WTC11 (cell line): ENCODE results near the gene SORCS1. TPM values are rescaled to one million over a fixed set of nuclear protein-coding genes. Genes with fewer than 3 reads are reported as not detected.

Experiments
- ATAC-seq: fragments of 200-7000 bp; cut with Tn5 transposase; 2 replicates; pipeline ENCODE4 v1.10.0; 2021; ENCODE audit warnings: mild to moderate bottlenecking, moderate library complexity
- CTCF ChIA-PET: fragments of 300-600 bp; sonication (Branson Sonifier 250); formaldehyde crosslinking; loops from one replicate; lab custom pipeline; 2021; ENCODE audit warnings: antibody characterized with exemption; lab: Charles Lee
- POLR2A ChIA-PET: fragments of 350-600 bp; sonication (Branson Sonifier 250); formaldehyde crosslinking; loops from one replicate; lab custom pipeline; 2021; ENCODE audit warnings: antibody characterized with exemption; lab: Charles Lee
- DNase-seq: peaks from one replicate; pipeline ENCODE4 v3.0.0; 2021; ENCODE audit warnings: low spot score
- H3K27ac Mint-ChIP-seq: 2 replicates; pipeline ENCODE4 v1.8.0; 2021; ENCODE audit warnings: mixed read lengths
- H3K27me3 Mint-ChIP-seq: 2 replicates; pipeline ENCODE4 v1.8.0; 2021; ENCODE audit warnings: low read depth, mild to moderate bottlenecking, moderate library complexity, mixed read lengths
- H3K36me3 Mint-ChIP-seq: 2 replicates; pipeline ENCODE4 v1.8.0; 2021; ENCODE audit warnings: mixed read lengths
- H3K4me1 Mint-ChIP-seq: 2 replicates; pipeline ENCODE4 v1.8.0; 2022; ENCODE audit warnings: mixed read lengths
- H3K4me3 Mint-ChIP-seq: 2 replicates; pipeline ENCODE4 v1.8.0; 2021; ENCODE audit warnings: mild to moderate bottlenecking, moderate library complexity, mixed read lengths
- H3K9me3 Mint-ChIP-seq: 2 replicates; pipeline ENCODE4 v1.8.0; 2021; ENCODE audit warnings: mixed read lengths
- CREB1 ChIP-seq: sonication (generic); formaldehyde crosslinking; IDR thresholded peaks from 2 replicates; pipeline ENCODE4 v1.8.0; 2023; ENCODE audit warnings: mild to moderate bottlenecking, missing genetic modification reagents
- E2F4 ChIP-seq: sonication (generic); formaldehyde crosslinking; IDR thresholded peaks from 2 replicates; pipeline ENCODE4 v1.8.1; 2022; ENCODE audit warnings: low read depth, mild to moderate bottlenecking, moderate library complexity, missing genetic modification reagents, borderline replicate concordance
- FOXP1 ChIP-seq: sonication (generic); formaldehyde crosslinking; IDR thresholded peaks from 2 replicates; pipeline ENCODE4 v1.8.0; 2022; ENCODE audit warnings: missing genetic modification reagents, mild to moderate bottlenecking, moderate library complexity, borderline replicate concordance
- FOXP4 ChIP-seq: sonication (generic); formaldehyde crosslinking; IDR thresholded peaks from 2 replicates; pipeline ENCODE4 v1.8.0; 2022; ENCODE audit warnings: mild to moderate bottlenecking, missing genetic modification reagents
- GABPB1 ChIP-seq: sonication (generic); formaldehyde crosslinking; IDR thresholded peaks from 2 replicates; pipeline ENCODE4 v1.8.1; 2023; ENCODE audit warnings: mild to moderate bottlenecking, missing genetic modification reagents
- IRF2 ChIP-seq: sonication (generic); formaldehyde crosslinking; IDR thresholded peaks from 2 replicates; pipeline ENCODE4 v1.8.0; 2022; ENCODE audit warnings: low read depth, missing genetic modification reagents, borderline replicate concordance
- JUN ChIP-seq: sonication (generic); formaldehyde crosslinking; IDR thresholded peaks from 2 replicates; pipeline ENCODE4 v1.8.0; 2023; ENCODE audit warnings: mild to moderate bottlenecking, missing genetic modification reagents
- NFATC4 ChIP-seq: fragments of 250-450 bp; sonication (Bioruptor Pico); IDR thresholded peaks from 2 replicates; pipeline ENCODE4 v1.9.0; 2021; ENCODE audit warnings: mild to moderate bottlenecking
- PREB ChIP-seq: sonication (generic); formaldehyde crosslinking; IDR thresholded peaks from 2 replicates; pipeline ENCODE4 v1.8.1; 2022; ENCODE audit warnings: mild to moderate bottlenecking, missing genetic modification reagents, moderate library complexity, borderline replicate concordance
- PRRX2 ChIP-seq: fragments of 250-450 bp; sonication (Bioruptor Pico); IDR thresholded peaks from 2 replicates; pipeline ENCODE4 v1.8.0; 2021; ENCODE audit warnings: mild to moderate bottlenecking
- RORB ChIP-seq: fragments of 250-450 bp; sonication (Bioruptor Pico); IDR thresholded peaks from 2 replicates; pipeline ENCODE4 v1.9.0; 2021; ENCODE audit warnings: mild to moderate bottlenecking
- TEAD1 ChIP-seq: sonication (generic); formaldehyde crosslinking; IDR thresholded peaks from 2 replicates; pipeline ENCODE4 v1.8.0; 2022; ENCODE audit warnings: mild to moderate bottlenecking, missing genetic modification reagents
- ZNF121 ChIP-seq: sonication (generic); formaldehyde crosslinking; IDR thresholded peaks from 2 replicates; pipeline ENCODE4 v1.8.0; 2023; ENCODE audit warnings: missing genetic modification reagents
- ZNF532 ChIP-seq: fragments of 250-450 bp; sonication (Bioruptor Pico); IDR thresholded peaks from 2 replicates; pipeline ENCODE4 v1.9.0; 2021; ENCODE audit warnings: mild to moderate bottlenecking, borderline replicate concordance
- ZNF671 ChIP-seq: fragments of 250-450 bp; sonication (Bioruptor Pico); IDR thresholded peaks from 2 replicates; pipeline ENCODE4 v1.8.0; 2021; ENCODE audit warnings: mild to moderate bottlenecking
- total RNA-seq: library from RNA; stranded (reverse); gene quantifications from 3 replicates; pipeline ENCODE4 v1.2.3, GENCODE V29; 2021
- TF ChIP-seq, protein P1 (sequence below): fragments of 250-450 bp; sonication (Bioruptor Pico); conservative IDR thresholded peaks from 2 replicates; pipeline ENCODE4 v1.9.0; 2021; ENCODE audit warnings: mild to moderate bottlenecking
- TF ChIP-seq, protein P2 (sequence below): sonication (generic); formaldehyde crosslinking; IDR thresholded peaks from 2 replicates; pipeline ENCODE4 v1.8.1; 2023; ENCODE audit warnings: mild to moderate bottlenecking, missing genetic modification reagents
- TF ChIP-seq, protein P3 (sequence below): sonication (generic); formaldehyde crosslinking; conservative IDR thresholded peaks from 2 replicates; pipeline ENCODE4 v1.8.1; 2022; ENCODE audit warnings: mild to moderate bottlenecking, missing genetic modification reagents

The SORCS1 gene
- total RNA-seq, 1 experiment from 2014 or later: 3.3 TPM

DNA sequence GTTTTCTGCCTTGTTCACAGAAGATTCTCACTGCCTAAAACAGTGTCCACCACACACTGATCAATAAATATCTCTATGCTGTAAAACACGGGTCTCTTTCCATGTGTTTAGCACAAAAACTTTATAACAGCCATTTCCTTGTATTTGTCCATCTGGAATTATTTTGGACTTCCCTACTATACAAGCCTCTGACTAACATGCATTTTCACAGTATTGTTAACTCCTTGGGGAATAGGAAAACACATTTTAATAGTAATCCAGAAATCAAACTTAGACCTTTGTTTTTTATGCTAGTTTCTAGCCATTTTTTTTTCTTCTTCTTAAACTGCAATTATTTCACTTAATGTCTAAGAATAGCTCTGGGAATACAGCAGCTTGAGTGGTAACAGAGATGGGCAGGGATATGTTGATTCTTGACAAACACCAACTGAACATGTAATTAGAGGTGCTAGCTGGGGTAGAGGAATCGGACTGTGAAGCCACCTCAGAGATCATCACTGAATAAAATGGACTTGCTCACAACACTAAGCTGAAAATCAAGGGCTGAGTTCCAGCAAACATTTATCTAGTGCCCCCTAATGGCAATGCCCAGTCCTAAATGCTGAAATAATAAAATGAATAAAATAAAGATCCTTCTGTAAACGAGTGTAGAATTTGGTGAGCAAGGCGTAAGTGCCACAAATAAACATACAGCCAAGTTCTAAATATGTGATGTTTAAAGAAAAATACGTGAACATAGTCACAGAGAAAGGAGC is 593.1 kb downstream of the SORCS1 start (continued):
- TF ChIP-seq, protein P1, sequence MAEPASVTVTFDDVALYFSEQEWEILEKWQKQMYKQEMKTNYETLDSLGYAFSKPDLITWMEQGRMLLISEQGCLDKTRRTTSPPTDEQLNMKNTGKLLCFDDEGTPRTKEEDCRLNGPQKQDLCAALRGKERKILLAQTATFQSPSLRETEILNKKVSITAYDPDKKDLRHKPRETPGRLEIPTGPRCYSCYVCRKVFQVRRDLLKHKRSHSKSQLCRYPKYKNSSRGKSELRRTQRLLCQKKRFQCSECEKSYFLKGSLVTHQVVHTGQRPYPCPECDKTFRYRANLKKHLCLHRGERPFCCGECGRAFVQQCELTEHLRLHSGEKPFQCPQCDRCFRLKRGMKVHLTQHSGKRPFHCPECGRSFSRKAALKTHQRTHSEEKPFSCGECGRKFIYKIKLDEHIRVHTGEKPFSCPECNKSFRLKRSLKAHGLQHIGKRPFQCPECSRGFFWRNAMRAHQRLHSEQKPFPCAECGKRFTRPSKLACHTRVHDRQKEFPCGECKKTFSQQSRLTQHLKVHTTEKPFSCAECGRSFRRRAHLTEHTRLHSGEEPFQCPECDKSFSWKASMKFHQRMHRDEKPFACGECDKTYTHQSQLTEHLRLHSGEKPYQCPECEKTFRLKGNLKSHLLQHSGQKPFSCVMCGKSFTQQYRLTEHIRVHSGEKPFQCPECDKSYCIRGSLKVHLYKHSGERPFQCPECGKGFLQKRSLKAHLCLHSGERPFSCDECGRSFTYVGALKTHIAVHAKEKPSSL: no peak
- TF ChIP-seq ZNF671 (no peak), IRF2 (no peak), TEAD1 (CRISPR knock-in tag) (no peak), ZNF532 (CRISPR knock-in tag) (no peak), PRRX2 (CRISPR knock-in tag) (no peak)
- TF ChIP-seq, protein P2, sequence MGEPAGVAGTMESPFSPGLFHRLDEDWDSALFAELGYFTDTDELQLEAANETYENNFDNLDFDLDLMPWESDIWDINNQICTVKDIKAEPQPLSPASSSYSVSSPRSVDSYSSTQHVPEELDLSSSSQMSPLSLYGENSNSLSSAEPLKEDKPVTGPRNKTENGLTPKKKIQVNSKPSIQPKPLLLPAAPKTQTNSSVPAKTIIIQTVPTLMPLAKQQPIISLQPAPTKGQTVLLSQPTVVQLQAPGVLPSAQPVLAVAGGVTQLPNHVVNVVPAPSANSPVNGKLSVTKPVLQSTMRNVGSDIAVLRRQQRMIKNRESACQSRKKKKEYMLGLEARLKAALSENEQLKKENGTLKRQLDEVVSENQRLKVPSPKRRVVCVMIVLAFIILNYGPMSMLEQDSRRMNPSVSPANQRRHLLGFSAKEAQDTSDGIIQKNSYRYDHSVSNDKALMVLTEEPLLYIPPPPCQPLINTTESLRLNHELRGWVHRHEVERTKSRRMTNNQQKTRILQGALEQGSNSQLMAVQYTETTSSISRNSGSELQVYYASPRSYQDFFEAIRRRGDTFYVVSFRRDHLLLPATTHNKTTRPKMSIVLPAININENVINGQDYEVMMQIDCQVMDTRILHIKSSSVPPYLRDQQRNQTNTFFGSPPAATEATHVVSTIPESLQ (CRISPR knock-in tag): no peak
- TF ChIP-seq, all 79 proteins: peak for 0

GRCh38 chr10:106570268-106570667 is 594.2 kb downstream of the SORCS1 start:
- Mint-ChIP-seq H3K27me3 (no peaks in the 10 kb centered on the region), H3K9me3 (no peaks in the 10 kb centered on the region), H3K4me3 (no peak overlapping the region), H3K27ac (no peak overlapping the region), H3K4me1 (peaks cover 8% of the 10 kb centered on the region; the same call in 1 of the 2 replicates), H3K36me3 (no peaks in the 10 kb centered on the region)
- DNase-seq: no peak
- POLR2A ChIA-PET: no interaction called here
- no peak for ATAC-seq
- CTCF ChIA-PET: no interaction called here
- no peak for TF ChIP-seq ZNF532 (CRISPR knock-in tag)
- no peak for TF ChIP-seq ZNF121 (CRISPR knock-in tag)
- no peak for TF ChIP-seq NFATC4 (CRISPR knock-in tag)
- no peak for TF ChIP-seq E2F4 (CRISPR knock-in tag)
- TF ChIP-seq, protein P3, sequence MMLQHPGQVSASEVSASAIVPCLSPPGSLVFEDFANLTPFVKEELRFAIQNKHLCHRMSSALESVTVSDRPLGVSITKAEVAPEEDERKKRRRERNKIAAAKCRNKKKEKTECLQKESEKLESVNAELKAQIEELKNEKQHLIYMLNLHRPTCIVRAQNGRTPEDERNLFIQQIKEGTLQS (CRISPR knock-in tag): no peak
- TF ChIP-seq GABPB1: no peak
- TF ChIP-seq PREB: no peak
- TF ChIP-seq CREB1 (CRISPR knock-in tag): no peak
- TF ChIP-seq FOXP1 (CRISPR knock-in tag): no peak
- TF ChIP-seq FOXP4: no peak
- TF ChIP-seq RORB: no peak
- TF ChIP-seq JUN (CRISPR knock-in tag): no peak
